ENCODE data around the gene SKP1. TPM values are rescaled to one million over a fixed set of nuclear protein-coding genes. Genes with fewer than 3 reads are reported as not detected.
A peak's percentile ranks its signal among the peaks of the same experiment; 100 is the strongest.

Gene SKP1
- total and polyA plus RNA-seq, 7 donors = 193 to 938 (median 320) TPM

DNA sequence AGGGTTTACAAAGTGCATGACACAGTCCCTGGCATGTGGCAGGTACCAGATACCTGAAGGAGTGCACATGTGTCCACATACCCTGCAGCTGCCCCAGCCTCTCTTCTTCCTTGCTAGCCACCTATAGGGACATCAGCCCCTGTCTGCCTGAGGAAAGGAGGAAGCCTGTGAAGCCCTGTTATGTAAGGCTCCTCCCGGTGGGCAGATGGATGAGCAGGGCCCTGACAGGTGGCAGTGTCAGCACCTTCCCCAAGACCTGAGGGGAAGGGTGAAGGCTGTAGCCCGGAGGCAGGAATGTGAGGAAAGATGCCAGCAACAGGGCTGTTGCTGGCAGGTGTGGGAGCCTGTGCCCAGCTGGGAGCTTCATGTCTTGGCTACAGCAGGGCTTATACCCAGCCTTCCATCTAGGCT lies 40.5 kb downstream of the SKP1 start:
- Histone ChIP-seq H3K9me3 (no peaks in the 10 kb centered on the region), H3K4me3 (no peak overlapping the region), H3K27me3 (no peaks in the 10 kb centered on the region), H3K4me1 (peaks cover 0 to 10% (median 3%) of the 10 kb centered on the region in 4 donors), H3K36me3 (peaks cover 0 to 58% (median 10%) of the 10 kb centered on the region in 4 donors), H3K27ac (no peak overlapping the region)
- DNase-seq = peak; percentile 49
- no peak for TF ChIP-seq POLR2AphosphoS5 (IDR thresholded peaks at IDR 0.05)
- no peak for TF ChIP-seq POLR2A (IDR thresholded peaks at IDR 0.05)
- TF ChIP-seq EP300 (IDR thresholded peaks at IDR 0.05) = no peak
- no peak for TF ChIP-seq CTCF (IDR thresholded peaks at IDR 0.05)
- 71 to 78% methylated on average over 2 of the region's 2 CpGs for WGBS, 2 donors
- intact Hi-C loops (cut with DNase I) = no loop called here

- Histone ChIP-seq H3K36me3 (peaks cover 0 to 62% (median 5%) of the 10 kb centered on the region in 4 donors), H3K27me3 (no peaks in the 10 kb centered on the region), H3K4me3 (no peak overlapping the region), H3K4me1 (peaks cover 0 to 3% (median 0%) of the 10 kb centered on the region in 4 donors), H3K27ac (no peak overlapping the region), H3K9me3 (no peaks in the 10 kb centered on the region)
- DNase-seq = peak; percentile 11
- TF ChIP-seq POLR2A (IDR thresholded peaks at IDR 0.05) (no peak), EP300 (IDR thresholded peaks at IDR 0.05) (no peak)
- 89 to 95% methylated on average over 7 of the region's 7 CpGs for WGBS, 2 donors
- intact Hi-C loops (cut with DNase I) = no loop called here
These were observed 41.6 kb downstream of the SKP1 start for GRCh38 chr5:134135091-134135655.

DNA sequence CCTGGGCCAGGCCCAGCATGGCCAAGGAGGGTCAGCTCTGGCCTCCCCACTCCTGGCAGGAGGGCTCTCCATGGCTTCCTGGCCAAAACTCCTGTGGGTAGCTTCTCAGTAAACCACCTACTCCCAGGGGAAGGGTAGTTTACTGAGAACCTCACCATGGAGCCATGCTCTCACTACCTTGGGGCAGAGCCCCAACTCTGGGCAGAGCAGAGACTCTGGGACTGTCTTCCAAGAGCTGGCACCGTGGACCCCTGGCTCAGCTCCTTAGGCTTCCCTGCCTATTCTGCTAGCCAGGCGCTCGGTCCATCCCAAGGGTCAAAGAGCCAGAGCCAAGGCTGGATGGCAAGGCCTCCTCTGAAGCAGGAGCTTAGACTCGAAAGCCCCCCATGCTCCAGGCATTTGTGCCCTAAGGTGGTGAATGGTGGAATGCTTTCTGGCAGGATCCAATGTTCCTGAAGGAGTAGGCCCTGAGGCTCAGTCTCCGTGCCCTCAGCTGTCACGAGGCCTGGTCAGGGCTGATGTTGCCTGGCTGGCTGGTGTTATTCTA lies 42.7 kb downstream of the SKP1 start:
- intact Hi-C loops (cut with DNase I) = no loop called here
- WGBS, 2 donors = 92 to 96% methylated on average over 6 of the region's 6 CpGs
- peaks cover 0 to 60% (median 5%) of the 10 kb centered on the region in 4 donors for H3K36me3 ChIP-seq
- H3K4me3 ChIP-seq = no peak overlapping the region
- peak; percentile 61 for DNase-seq
- H3K27me3 ChIP-seq = no peaks in the 10 kb centered on the region
- no peak overlapping the region for H3K27ac ChIP-seq
- H3K9me3 ChIP-seq = no peaks in the 10 kb centered on the region
- no peak for TF ChIP-seq POLR2A (IDR thresholded peaks at IDR 0.05)
- no peak for TF ChIP-seq EP300 (IDR thresholded peaks at IDR 0.05)
- no peak for TF ChIP-seq CTCF (IDR thresholded peaks at IDR 0.05)
- TF ChIP-seq POLR2AphosphoS5 (IDR thresholded peaks at IDR 0.05) = no peak
- H3K4me1 ChIP-seq = no peaks in the 10 kb centered on the region

DNA sequence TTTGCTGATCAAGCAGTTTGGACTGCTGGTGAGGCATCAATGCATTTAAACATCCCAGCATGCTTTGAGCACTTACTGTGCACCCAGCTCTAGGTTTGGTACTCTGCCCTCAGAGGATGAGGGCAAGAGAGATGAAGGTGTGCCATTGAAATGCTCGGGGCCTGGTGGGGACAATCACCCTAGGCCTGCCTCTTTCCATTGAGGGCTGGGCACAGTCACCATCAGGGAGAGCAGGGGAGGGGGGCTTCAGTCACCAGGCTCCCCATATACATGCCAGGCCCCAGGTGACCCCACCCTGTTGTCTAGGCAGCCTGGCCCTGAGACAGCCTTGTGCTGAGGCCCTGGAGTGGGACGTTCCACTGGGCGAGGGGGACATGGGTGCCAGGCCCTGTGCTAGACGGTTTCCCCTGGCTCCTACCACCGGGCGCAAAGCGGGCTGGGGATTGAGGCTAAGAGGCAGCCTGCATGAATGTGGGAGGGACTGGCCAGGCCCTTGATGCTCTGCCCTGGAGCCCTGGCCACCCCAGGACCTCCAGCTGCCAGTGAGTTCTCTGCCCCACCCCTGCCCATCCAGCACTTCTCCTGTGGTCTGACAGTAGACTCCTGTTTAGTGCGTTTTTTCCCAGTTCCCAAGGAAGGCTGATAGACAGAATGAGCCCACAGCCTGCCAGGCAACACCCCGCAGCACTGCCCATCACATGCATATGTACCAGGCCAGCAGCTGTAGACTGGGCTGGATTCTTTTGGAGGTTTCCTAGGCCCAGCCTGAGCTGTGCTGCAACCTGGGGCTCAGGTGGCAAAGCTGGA lies 43.4 kb downstream of the SKP1 start:
- intact Hi-C loops (cut with DNase I) = no loop called here
- Histone ChIP-seq H3K27ac (no peak overlapping the region), H3K36me3 (peaks cover 0 to 64% (median 5%) of the 10 kb centered on the region in 4 donors), H3K27me3 (no peaks in the 10 kb centered on the region), H3K4me3 (no peak overlapping the region), H3K9me3 (no peaks in the 10 kb centered on the region), H3K4me1 (no peaks in the 10 kb centered on the region)
- TF ChIP-seq EP300 (IDR thresholded peaks at IDR 0.05) = no peak
- TF ChIP-seq CTCF (IDR thresholded peaks at IDR 0.05) = no peak
- no peak for TF ChIP-seq POLR2A (IDR thresholded peaks at IDR 0.05)
- TF ChIP-seq POLR2AphosphoS5 (IDR thresholded peaks at IDR 0.05) = no peak
- 81 to 92% methylated on average over 9 of the region's 9 CpGs for WGBS, 2 donors
- DNase-seq = peak; percentile 50
